ENCODE measurements around the gene MAGI2. TPM values are rescaled to one million over a fixed set of nuclear protein-coding genes. Genes with fewer than 3 reads are reported as not detected.

The MAGI2 gene
- total RNA-seq, 5 donors from 2014 or later (not counting 1 experiment from before 2014, with no cell fraction given) = 0.10 to 0.77 (median 0.22) TPM

GRCh38 chr7:78601728-78602127 lies 851.7 kb downstream of the MAGI2 start:
- CTCF ChIA-PET = no interaction called here
- H3K27me3 Mint-ChIP-seq = no peaks in the 10 kb centered on the region
- Histone ChIP-seq H3K4me1 (ENCODE audit: control insufficient read depth in 1 of 2, extremely low read depth in 1 of 2, insufficient read depth in 2 of 2, low read length in 2 of 2) (no peaks in the 10 kb centered on the region), H3K27me3 (replicated peaks in 1 of 2; ENCODE audit: control insufficient read depth in 2 of 2, extremely low read depth in 1 of 2, insufficient read depth in 2 of 2, low read length in 1 of 2) (no peaks in the 10 kb centered on the region), H3K27ac (ENCODE audit: low read length) (no peak overlapping the region), H3K9me3 (no peaks in the 10 kb centered on the region), H3K36me3 (ENCODE audit: control insufficient read depth in 2 of 2, extremely low read depth in 1 of 2, insufficient read depth in 1 of 2, low read length in 1 of 2) (no peaks in the 10 kb centered on the region), H3K4me3 (ENCODE audit: control insufficient read depth in 1 of 2, extremely low read depth in 1 of 2, low read length in 1 of 2) (no peak overlapping the region)
- POLR2A ChIA-PET = no interaction called here
- peaks cover 0 to 4% (median 3%) of the 10 kb centered on the region in 3 donors for H3K9me3 Mint-ChIP-seq
- H3K4me3 Mint-ChIP-seq = no peak overlapping the region
- WGBS (ENCODE audit: insufficient coverage) = no CpG with 5 or more reads among the region's 2 CpGs
- no peaks in the 10 kb centered on the region for H3K4me1 Mint-ChIP-seq
- ATAC-seq (replicated peaks in 1 of 4) (no peak), DNase-seq (no peak)
- H3K27ac Mint-ChIP-seq = no peak overlapping the region
- no peaks in the 10 kb centered on the region for H3K36me3 Mint-ChIP-seq

- H3K36me3 Mint-ChIP-seq = no peaks in the 10 kb centered on the region
- no peaks in the 10 kb centered on the region for H3K4me1 ChIP-seq (ENCODE audit: control insufficient read depth in 1 of 2, extremely low read depth in 1 of 2, insufficient read depth in 2 of 2, low read length in 2 of 2)
- no peak overlapping the region for H3K27ac ChIP-seq (ENCODE audit: low read length)
- peaks cover 0 to 6% of the 10 kb centered on the region in 2 donors for H3K27me3 Mint-ChIP-seq
- ChIA-PET POLR2A (no interaction called here), CTCF (no interaction called here)
- 100% methylated on average over 1 of the region's 3 CpGs for WGBS (ENCODE audit: insufficient coverage)
- H3K4me3 Mint-ChIP-seq = no peak overlapping the region
- DNase-seq (no peak), ATAC-seq (replicated peaks in 1 of 4) (no peak)
- H3K27me3 ChIP-seq (replicated peaks in 1 of 2; ENCODE audit: control insufficient read depth in 2 of 2, extremely low read depth in 1 of 2, insufficient read depth in 2 of 2, low read length in 1 of 2) = no peaks in the 10 kb centered on the region
- no peaks in the 10 kb centered on the region for H3K9me3 ChIP-seq
- H3K36me3 ChIP-seq (ENCODE audit: control insufficient read depth in 2 of 2, extremely low read depth in 1 of 2, insufficient read depth in 1 of 2, low read length in 1 of 2) = no peaks in the 10 kb centered on the region
- H3K9me3 Mint-ChIP-seq = peaks cover 0 to 4% (median 3%) of the 10 kb centered on the region in 3 donors
- no peak overlapping the region for H3K4me3 ChIP-seq (ENCODE audit: control insufficient read depth in 1 of 2, extremely low read depth in 1 of 2, low read length in 1 of 2)
- H3K4me1 Mint-ChIP-seq = no peaks in the 10 kb centered on the region
- no peak overlapping the region for H3K27ac Mint-ChIP-seq
These were observed 859.3 kb downstream of the MAGI2 start for GRCh38 chr7:78594156-78594555.

- H3K27ac ChIP-seq (ENCODE audit: low read length) = no peak overlapping the region
- DNase-seq (no peak), ATAC-seq (replicated peaks in 1 of 4) (no peak)
- no peaks in the 10 kb centered on the region for H3K9me3 Mint-ChIP-seq
- H3K27me3 ChIP-seq (replicated peaks in 1 of 2; ENCODE audit: control insufficient read depth in 2 of 2, extremely low read depth in 1 of 2, insufficient read depth in 2 of 2, low read length in 1 of 2) = no peaks in the 10 kb centered on the region
- H3K4me1 Mint-ChIP-seq = no peaks in the 10 kb centered on the region
- no peaks in the 10 kb centered on the region for H3K36me3 Mint-ChIP-seq
- H3K4me3 ChIP-seq (ENCODE audit: control insufficient read depth in 1 of 2, extremely low read depth in 1 of 2, low read length in 1 of 2) = no peak overlapping the region
- WGBS (ENCODE audit: insufficient coverage) = 43% methylated on average over 1 of the region's 1 CpG
- no peaks in the 10 kb centered on the region for H3K27me3 Mint-ChIP-seq
- ChIA-PET POLR2A (interaction anchor here in 1 of 2 donors (0.6 kb wide), 1 partner anchor 10 kb away, joined by 4 read pairs; no protein-coding TSS in a partner anchor), CTCF (no interaction called here)
- H3K9me3 ChIP-seq = no peaks in the 10 kb centered on the region
- H3K4me1 ChIP-seq (ENCODE audit: control insufficient read depth in 1 of 2, extremely low read depth in 1 of 2, insufficient read depth in 2 of 2, low read length in 2 of 2) = no peaks in the 10 kb centered on the region
- no peaks in the 10 kb centered on the region for H3K36me3 ChIP-seq (ENCODE audit: control insufficient read depth in 2 of 2, extremely low read depth in 1 of 2, insufficient read depth in 1 of 2, low read length in 1 of 2)
- H3K4me3 Mint-ChIP-seq = no peak overlapping the region
- no peak overlapping the region for H3K27ac Mint-ChIP-seq
These were observed 865.1 kb downstream of the MAGI2 start for GRCh38 chr7:78588393-78588792.

- no peaks in the 10 kb centered on the region for H3K4me1 Mint-ChIP-seq
These were observed 865.9 kb downstream of the MAGI2 start for GRCh38 chr7:78587443-78588044.

DNA sequence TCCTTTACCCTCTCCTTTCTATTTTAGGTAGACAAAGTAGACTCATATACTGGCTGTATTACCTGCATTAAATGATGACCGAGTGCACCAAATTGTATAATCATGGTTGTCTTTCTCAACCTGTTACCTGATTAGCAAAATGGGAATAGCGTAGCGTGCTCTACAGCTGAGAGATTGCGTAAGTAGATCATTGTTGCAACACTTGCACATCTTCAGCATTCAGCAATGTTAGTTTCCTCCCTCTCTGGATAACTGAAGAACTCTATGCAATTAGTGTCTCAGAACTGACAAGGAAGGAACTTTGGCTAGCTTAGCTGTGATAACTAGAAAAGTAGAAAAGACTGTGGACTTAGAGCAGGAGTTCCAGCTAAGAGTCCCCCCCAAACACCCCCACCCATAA lies 867.5 kb downstream of the MAGI2 start:
- H3K9me3 Mint-ChIP-seq = no peaks in the 10 kb centered on the region
- H3K27ac Mint-ChIP-seq = no peak overlapping the region
- H3K4me1 Mint-ChIP-seq = no peaks in the 10 kb centered on the region
- ChIA-PET POLR2A (no interaction called here), CTCF (no interaction called here)
- H3K36me3 Mint-ChIP-seq = no peaks in the 10 kb centered on the region
- DNase-seq (no peak), ATAC-seq (replicated peaks in 1 of 4) (no peak)
- no peak overlapping the region for H3K4me3 ChIP-seq (ENCODE audit: control insufficient read depth in 1 of 2, extremely low read depth in 1 of 2, low read length in 1 of 2)
- H3K4me1 ChIP-seq (ENCODE audit: control insufficient read depth in 1 of 2, extremely low read depth in 1 of 2, insufficient read depth in 2 of 2, low read length in 2 of 2) = no peaks in the 10 kb centered on the region
- H3K27me3 Mint-ChIP-seq = no peaks in the 10 kb centered on the region
- no peaks in the 10 kb centered on the region for H3K36me3 ChIP-seq (ENCODE audit: control insufficient read depth in 2 of 2, extremely low read depth in 1 of 2, insufficient read depth in 1 of 2, low read length in 1 of 2)
- no peak overlapping the region for H3K4me3 Mint-ChIP-seq
- H3K27me3 ChIP-seq (replicated peaks in 1 of 2; ENCODE audit: control insufficient read depth in 2 of 2, extremely low read depth in 1 of 2, insufficient read depth in 2 of 2, low read length in 1 of 2) = no peaks in the 10 kb centered on the region
- no CpG with 5 or more reads among the region's 4 CpGs for WGBS (ENCODE audit: insufficient coverage)
- no peak overlapping the region for H3K27ac ChIP-seq (ENCODE audit: low read length)
- H3K9me3 ChIP-seq = no peaks in the 10 kb centered on the region

More at GRCh38 chr7:78587443-78588044, 865.9 kb downstream of the MAGI2 start:
- Mint-ChIP-seq H3K27ac (no peak overlapping the region), H3K9me3 (no peaks in the 10 kb centered on the region), H3K4me3 (no peak overlapping the region), H3K27me3 (no peaks in the 10 kb centered on the region), H3K36me3 (no peaks in the 10 kb centered on the region)
- ChIA-PET POLR2A (no interaction called here), CTCF (no interaction called here)
- Histone ChIP-seq H3K4me3 (ENCODE audit: control insufficient read depth in 1 of 2, extremely low read depth in 1 of 2, low read length in 1 of 2) (no peak overlapping the region), H3K36me3 (ENCODE audit: control insufficient read depth in 2 of 2, extremely low read depth in 1 of 2, insufficient read depth in 1 of 2, low read length in 1 of 2) (no peaks in the 10 kb centered on the region), H3K4me1 (ENCODE audit: control insufficient read depth in 1 of 2, extremely low read depth in 1 of 2, insufficient read depth in 2 of 2, low read length in 2 of 2) (no peaks in the 10 kb centered on the region), H3K27ac (ENCODE audit: low read length) (no peak overlapping the region), H3K9me3 (no peaks in the 10 kb centered on the region), H3K27me3 (replicated peaks in 1 of 2; ENCODE audit: control insufficient read depth in 2 of 2, extremely low read depth in 1 of 2, insufficient read depth in 2 of 2, low read length in 1 of 2) (no peaks in the 10 kb centered on the region)
- DNase-seq = no peak
- ATAC-seq (replicated peaks in 1 of 4) = no peak
- WGBS (ENCODE audit: insufficient coverage) = no CpG with 5 or more reads among the region's 5 CpGs

DNA sequence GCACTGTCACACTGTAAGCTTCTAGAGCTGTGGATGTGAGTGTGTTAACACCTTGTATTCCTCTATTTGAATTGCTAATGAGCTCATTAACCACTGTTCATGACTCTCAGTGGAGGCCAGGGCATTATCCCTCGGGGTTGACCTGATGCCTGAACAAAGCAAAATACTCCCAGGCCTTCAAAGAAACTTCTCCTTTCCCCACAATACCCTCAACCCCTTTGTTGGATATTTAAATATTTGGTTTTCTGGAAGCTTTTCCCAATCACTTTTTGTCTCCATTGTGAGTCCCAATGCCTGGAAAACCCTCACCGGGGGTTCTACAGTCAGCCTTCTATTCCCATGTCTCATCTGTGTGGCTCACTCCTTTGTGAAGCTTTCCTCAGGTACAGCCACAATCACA lies 874.8 kb downstream of the MAGI2 start:
- WGBS (ENCODE audit: insufficient coverage) = 25% methylated on average over 1 of the region's 2 CpGs
- no peaks in the 10 kb centered on the region for H3K4me1 ChIP-seq (ENCODE audit: control insufficient read depth in 1 of 2, extremely low read depth in 1 of 2, insufficient read depth in 2 of 2, low read length in 2 of 2)
- DNase-seq = no peak

More for the DNA sequence above, 874.8 kb downstream of the MAGI2 start:
- no peaks in the 10 kb centered on the region for H3K4me1 Mint-ChIP-seq
- Histone ChIP-seq H3K27me3 (replicated peaks in 1 of 2; ENCODE audit: control insufficient read depth in 2 of 2, extremely low read depth in 1 of 2, insufficient read depth in 2 of 2, low read length in 1 of 2) (no peaks in the 10 kb centered on the region), H3K9me3 (no peaks in the 10 kb centered on the region), H3K4me3 (ENCODE audit: control insufficient read depth in 1 of 2, extremely low read depth in 1 of 2, low read length in 1 of 2) (no peak overlapping the region), H3K36me3 (ENCODE audit: control insufficient read depth in 2 of 2, extremely low read depth in 1 of 2, insufficient read depth in 1 of 2, low read length in 1 of 2) (no peaks in the 10 kb centered on the region), H3K27ac (ENCODE audit: low read length) (no peak overlapping the region)
- peaks cover 0 to 3% (median 3%) of the 10 kb centered on the region in 3 donors for H3K9me3 Mint-ChIP-seq
- H3K36me3 Mint-ChIP-seq = no peaks in the 10 kb centered on the region
- no peaks in the 10 kb centered on the region for H3K27me3 Mint-ChIP-seq
- ATAC-seq (replicated peaks in 1 of 4) = no peak
- POLR2A ChIA-PET = no interaction called here
- H3K4me3 Mint-ChIP-seq = no peak overlapping the region
- no peak overlapping the region for H3K27ac Mint-ChIP-seq
- CTCF ChIA-PET = no interaction called here
